Activated T-cell treated with anti-CD3 and anti-CD28 coated beads, Interleukin-2, amount 50 U/mL, for 48 hours (primary cell): ENCODE results near the gene CIZ1.
"Not testable (repeated sequence)": the region's sequence is repeated elsewhere in the genome, so short reads cannot be mapped to it uniquely, and the experiment has no call there.

Experiments
- DNase-seq, 2 experiments: peaks; one replicate each; pipeline ENCODE4 v3.0.0-alpha.2; 2020

CIZ1 gene, protein sequence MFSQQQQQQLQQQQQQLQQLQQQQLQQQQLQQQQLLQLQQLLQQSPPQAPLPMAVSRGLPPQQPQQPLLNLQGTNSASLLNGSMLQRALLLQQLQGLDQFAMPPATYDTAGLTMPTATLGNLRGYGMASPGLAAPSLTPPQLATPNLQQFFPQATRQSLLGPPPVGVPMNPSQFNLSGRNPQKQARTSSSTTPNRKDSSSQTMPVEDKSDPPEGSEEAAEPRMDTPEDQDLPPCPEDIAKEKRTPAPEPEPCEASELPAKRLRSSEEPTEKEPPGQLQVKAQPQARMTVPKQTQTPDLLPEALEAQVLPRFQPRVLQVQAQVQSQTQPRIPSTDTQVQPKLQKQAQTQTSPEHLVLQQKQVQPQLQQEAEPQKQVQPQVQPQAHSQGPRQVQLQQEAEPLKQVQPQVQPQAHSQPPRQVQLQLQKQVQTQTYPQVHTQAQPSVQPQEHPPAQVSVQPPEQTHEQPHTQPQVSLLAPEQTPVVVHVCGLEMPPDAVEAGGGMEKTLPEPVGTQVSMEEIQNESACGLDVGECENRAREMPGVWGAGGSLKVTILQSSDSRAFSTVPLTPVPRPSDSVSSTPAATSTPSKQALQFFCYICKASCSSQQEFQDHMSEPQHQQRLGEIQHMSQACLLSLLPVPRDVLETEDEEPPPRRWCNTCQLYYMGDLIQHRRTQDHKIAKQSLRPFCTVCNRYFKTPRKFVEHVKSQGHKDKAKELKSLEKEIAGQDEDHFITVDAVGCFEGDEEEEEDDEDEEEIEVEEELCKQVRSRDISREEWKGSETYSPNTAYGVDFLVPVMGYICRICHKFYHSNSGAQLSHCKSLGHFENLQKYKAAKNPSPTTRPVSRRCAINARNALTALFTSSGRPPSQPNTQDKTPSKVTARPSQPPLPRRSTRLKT

DNA sequence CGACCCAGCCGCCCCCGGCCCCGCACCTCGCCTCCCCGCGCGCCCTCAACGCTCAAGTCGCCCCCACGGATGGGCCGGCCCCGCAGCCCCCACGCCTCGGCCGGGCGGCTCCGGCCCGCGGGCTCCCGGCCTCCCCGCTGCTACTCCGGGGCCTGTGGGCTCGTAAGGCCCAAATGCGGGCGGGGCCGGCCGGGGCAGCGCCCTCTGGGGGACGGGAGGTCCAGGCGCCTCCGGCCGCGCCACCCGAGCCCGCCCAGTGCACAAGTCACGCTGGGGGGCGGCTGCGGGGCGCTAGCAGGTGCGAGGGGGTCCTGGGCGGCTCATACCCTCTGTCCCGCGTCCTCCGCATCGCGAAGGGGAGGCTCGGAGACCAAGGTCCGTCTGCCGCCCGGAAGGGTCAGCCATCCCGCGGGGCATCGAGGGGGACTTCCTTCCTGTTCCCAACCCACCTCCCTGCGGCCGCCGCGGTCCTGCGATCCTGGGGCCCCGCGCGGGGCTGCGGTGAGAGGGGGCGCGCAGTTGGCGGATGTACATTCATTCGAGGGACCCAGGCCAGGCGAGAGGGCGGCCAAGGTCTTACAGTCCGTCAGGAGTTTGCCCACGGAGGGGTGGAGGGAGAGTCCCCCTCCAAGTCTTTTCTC, at the start of gene CIZ1:
Gene CIZ1, minus strand, starts transcription at position 167 of the 641 bp plus-strand sequence. CDS start 715 bp downstream, outside the sequence.
- DNase-seq: peak; percentile 81 to 85

DNA sequence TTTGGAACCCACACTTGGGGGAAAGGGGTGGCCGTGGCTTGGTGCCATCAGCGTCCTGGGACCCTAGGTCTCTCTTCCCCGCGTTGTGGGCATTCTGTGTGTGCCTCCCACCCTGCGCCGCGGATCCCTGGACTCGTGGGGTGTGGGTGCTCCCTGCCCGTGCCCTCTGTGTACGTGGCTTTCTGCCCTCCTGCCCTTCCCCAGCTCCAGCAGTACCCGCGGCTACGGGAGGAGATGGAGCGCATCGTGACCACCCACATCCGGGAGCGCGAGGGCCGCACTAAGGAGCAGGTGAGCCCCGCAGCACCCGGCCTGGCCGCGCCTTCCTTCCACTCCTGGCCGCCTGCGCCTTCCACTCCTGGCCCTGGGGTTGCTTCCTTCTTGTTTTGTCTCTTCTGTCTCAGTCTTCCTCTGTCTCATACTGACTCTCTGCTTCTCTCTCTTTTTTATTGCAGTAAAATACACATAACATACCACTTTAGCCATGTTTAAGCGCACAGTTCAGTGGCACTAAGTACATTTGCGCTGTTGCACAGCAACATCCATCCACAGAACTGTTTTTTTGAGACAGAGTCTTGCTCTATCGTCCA, 42.5 kb upstream of the CIZ1 start:
- no peak for DNase-seq

- DNase-seq: no peak
These were observed 41.4 kb upstream of the CIZ1 start for GRCh38 chr9:128232528-128233428.

DNA sequence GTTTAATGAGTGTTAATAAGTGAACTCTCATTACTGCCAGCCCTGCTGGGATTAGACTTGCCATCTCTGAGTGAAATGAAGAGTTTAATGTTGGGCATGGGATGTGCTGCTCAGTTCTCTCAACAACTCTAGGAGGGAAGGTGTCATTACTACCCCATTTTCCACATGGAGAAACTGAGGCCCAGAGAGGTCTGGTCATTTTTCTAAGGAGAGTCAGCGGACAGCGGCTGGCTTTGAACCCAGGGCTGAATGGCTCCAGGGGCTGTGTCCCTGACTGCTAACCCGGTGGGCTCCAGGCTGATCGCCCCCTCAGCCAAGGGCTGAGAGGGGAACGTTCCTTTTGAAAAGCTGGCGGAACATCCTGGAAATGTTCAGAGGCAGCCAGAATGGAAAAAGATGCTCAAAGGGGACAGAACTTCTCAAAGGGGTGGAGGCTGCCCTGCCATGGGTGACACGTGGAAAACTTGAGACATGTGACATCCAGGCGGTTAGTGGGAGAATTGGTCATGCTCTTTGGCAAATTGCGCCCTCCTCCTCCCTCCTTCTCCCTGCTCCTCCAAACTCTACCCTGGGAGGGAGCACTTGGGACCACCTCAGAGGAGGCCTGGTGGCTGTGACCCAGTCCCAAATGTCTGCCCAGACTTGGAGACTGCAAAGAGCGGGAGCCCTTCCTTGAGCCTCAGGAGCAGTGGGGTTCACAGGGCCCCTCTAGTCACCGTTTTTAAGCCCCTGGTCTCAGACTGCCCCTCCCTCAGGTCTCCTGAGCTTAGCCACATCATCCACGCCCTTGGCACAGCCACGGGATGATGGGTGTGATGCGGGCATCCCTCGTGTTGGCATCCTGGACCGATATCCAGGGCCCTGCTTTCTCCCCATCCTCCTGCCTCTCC, 40.5 kb upstream of the CIZ1 start:
- peak in 1 of 2 experiments; percentile 33 for DNase-seq

GRCh38 chr9:128230897-128231296, 39.5 kb upstream of the CIZ1 start:
- DNase-seq: not testable (repeated sequence)

DNA sequence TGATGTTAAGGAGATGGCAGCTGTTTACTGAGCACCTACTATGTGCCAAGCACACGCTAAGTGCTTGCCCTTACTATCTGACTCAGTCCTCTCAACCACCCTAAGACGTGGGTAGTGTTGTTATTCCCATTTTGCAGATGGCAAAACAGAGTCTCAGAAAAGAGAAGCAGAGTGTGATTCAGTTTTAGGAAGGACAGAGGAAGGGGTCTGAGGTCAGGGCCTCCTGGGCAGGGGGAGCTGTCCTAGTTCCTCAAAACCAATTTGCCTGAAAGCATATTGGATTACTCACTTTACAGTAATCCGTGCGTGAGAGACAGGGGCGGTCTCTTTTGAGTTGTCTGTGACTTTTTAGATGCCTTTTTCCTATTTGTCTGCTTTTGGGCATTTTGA, 35.0 kb upstream of the CIZ1 start:
- no peak for DNase-seq

DNA sequence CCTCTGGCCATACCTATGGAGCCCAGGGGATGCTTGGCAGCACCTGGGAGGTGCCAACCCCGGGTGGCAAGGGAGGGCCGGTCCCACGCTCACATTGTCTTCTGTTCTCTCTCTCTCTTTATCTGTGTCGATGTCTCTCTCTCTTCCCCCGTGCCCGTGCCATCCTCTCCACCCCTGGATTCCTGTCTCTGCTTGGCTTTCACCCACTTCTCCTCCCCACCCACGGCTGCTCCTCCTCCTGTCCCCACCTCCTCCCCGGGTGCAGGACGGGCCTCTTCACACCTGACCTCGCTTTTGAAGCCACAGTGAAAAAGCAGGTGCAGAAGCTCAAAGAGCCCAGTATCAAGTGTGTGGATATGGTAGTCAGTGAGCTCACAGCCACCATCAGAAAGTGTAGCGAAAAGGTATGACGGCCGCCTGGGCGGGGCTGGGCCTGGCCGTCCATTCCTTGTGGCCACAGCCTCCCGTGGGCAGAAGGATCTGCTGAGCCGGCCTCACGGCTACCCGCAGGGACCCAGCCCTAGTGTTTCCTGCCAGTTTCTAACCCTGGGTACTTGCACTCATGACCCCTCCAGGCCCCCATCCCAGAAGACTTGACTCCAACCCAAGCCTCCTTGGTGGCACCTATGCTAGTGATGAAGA, 34.5 kb upstream of the CIZ1 start:
- DNase-seq: no peak

DNA sequence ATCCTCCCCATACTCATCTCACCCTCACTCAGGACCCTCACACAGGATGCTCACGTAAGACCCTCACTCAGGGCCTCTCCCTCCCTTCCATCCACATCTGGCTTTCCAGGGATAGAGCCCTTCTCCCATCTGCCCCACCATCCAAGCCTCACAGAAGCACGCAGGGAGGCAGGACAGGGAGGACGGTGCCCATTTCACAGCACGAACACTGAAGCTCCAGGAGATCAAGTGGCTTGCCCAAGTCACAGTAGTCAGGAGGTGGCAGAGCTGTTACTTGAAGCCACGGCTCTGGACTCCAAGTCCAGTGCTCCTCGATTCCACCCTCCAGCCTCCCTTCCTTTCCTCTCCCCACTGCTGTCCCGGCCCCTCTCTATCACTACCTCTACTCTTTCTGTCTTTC, 33.5 kb upstream of the CIZ1 start:
- DNase-seq: no peak

- DNase-seq: no peak
These were observed 31.7 kb upstream of the CIZ1 start for GRCh38 chr9:128222880-128223670.

- no peak for DNase-seq
These were observed 30.7 kb upstream of the CIZ1 start for GRCh38 chr9:128222026-128222425.

DNA sequence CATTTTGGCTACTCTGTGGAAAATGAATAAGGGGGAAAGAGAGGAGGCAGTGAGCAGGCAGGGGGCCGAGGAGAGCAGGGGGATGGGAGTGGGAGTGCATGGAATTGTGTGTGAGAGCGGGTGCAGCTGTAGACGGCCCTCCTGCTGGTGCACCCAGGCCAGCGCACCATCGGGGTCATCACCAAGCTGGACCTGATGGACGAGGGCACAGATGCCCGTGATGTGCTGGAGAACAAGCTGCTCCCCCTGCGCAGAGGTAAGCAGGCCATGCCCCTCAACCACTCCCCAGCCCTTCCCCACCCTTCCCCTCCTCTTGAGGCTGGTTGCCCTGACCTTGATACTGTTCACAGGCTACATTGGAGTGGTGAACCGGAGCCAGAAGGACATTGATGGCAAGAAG, 28.5 kb upstream of the CIZ1 start:
- DNase-seq: no peak

DNA sequence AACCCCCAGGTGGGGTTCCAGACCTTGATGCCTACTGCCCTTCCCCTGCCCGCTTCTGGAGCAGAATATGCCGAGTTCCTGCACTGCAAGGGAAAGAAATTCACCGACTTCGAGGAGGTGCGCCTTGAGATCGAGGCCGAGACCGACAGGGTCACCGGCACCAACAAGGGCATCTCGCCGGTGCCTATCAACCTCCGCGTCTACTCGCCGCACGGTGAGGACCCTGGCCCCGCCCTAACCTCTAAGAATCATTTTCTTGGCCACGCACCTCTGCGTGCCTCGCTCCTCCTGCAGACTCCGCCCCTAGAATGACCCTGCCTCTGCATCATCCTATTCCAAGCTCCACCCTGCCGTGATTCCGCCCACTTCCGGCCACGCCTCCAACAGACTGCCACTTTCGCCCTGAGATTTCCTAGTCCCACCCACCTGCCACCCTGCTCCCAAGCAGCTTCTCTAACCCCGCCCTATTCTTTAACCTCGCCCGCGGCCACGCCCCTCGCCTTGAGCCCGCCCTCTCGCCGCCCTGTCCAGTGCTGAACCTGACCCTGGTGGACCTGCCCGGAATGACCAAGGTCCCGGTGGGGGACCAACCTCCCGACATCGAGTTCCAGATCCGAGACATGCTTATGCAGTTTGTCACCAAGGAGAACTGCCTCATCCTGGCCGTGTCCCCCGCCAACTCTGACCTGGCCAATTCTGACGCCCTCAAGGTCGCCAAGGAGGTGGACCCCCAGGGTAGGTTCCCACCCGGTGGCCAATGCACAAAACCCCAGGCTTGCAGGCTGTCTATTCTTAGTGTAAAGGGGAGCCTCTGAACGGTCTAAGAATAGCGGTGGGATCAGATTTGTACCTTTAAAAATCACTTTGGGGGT, 27.4 kb upstream of the CIZ1 start:
- peak; percentile 98 for DNase-seq

GRCh38 chr9:128218172-128218517, 26.8 kb upstream of the CIZ1 start:
- DNase-seq: no peak

GRCh38 chr9:128216781-128217553, 25.6 kb upstream of the CIZ1 start:
- DNase-seq: no peak

- DNase-seq: no peak
These were observed 24.4 kb upstream of the CIZ1 start for GRCh38 chr9:128215491-128216409.
